ENCODE measurements around the gene SNURF. TPM values are rescaled to one million over a fixed set of nuclear protein-coding genes. Genes with fewer than 3 reads are reported as not detected.
"Not testable (repeated sequence)": the region's sequence is repeated elsewhere in the genome, so short reads cannot be mapped to it uniquely, and the experiment has no call there.

The SNURF gene
- total RNA-seq, 1 experiment from 2014 or later: not detected

DNA sequence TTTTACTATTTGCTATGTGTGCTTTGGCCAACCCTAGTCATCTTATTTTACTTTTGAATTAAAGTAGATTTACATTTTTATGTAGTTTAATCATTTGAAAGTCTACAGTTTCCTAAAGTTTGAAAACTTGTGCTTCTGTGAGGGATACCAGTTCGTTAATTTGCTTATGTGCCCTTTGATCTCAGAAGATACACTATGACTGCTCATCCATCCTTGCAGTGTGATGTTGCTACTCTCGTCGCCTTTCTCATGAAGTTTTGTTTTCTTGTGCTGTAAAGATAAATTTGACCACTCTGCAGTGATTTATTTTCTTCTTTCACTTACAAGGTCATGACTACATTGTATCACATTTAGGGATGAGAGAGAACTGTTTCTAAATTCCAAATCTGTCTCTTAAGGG, 16.3 kb downstream of the SNURF start:
- DNase-seq (ENCODE audit: low spot score): no peak

DNA sequence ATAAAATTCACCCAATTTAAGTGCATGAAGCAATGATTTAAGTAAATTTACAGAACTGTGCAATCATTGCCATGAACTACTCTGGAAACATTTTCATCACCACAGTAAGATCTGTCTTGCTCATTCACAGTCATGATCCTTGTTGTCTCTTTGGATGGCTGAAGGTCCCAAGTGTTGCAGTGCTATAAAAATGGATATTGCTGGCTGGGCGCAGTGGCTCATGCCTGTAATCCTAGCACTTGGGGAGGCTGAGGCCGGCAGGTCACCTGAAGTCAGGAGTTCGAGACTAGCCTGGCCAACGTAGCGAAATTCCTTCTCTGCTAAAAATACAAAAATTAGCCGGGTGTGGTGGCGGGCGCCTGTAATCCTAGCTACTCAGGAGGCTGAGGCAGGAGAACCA, 17.0 kb downstream of the SNURF start:
- no peak for DNase-seq (ENCODE audit: low spot score)

- not testable (repeated sequence) for DNase-seq (ENCODE audit: low spot score)
These were observed 17.9 kb downstream of the SNURF start for GRCh38 chr15:24972707-24973106.

GRCh38 chr15:24976932-24977331, 22.1 kb downstream of the SNURF start:
- no peak for DNase-seq (ENCODE audit: low spot score)

GRCh38 chr15:24977686-24978085, 22.9 kb downstream of the SNURF start:
- no peak for DNase-seq (ENCODE audit: low spot score)

GRCh38 chr15:24985224-24985623, 30.4 kb downstream of the SNURF start:
- no peak for DNase-seq (ENCODE audit: low spot score)

- no peak for DNase-seq (ENCODE audit: low spot score)
These were observed 31.9 kb downstream of the SNURF start for GRCh38 chr15:24986653-24987052.

Small RNA genes lying within 50 kb of the gene (small RNA-seq; reads per million reads assigned to genes)
- not detected for gene AC090602.1
- gene AC124312.4: not detected
- not detected for gene AC124312.5

Other genes starting within 250 kb of the SNURF start
- not detected in 2 replicates for gene SNRPN, start within 50 bp of the SNURF start, total RNA-seq (2014; rRNA removed; shearing (Covaris generic))